Stimulated activated CD4-positive, alpha-beta T cell treated with anti-CD3 and anti-CD28 coated beads, Interleukin-12 subunit alpha, Interleukin-12 subunit beta, amount 100 ng/mL, for 4 hours (primary cell): ENCODE measurements around the gene DPP7.
"Not testable (repeated sequence)": the region's sequence is repeated elsewhere in the genome, so short reads cannot be mapped to it uniquely, and the experiment has no call there.

ENCODE experiments used
- DNase-seq: peaks from one replicate; pipeline ENCODE4 v3.0.0-alpha.2; 2020

Gene DPP7

DNA sequence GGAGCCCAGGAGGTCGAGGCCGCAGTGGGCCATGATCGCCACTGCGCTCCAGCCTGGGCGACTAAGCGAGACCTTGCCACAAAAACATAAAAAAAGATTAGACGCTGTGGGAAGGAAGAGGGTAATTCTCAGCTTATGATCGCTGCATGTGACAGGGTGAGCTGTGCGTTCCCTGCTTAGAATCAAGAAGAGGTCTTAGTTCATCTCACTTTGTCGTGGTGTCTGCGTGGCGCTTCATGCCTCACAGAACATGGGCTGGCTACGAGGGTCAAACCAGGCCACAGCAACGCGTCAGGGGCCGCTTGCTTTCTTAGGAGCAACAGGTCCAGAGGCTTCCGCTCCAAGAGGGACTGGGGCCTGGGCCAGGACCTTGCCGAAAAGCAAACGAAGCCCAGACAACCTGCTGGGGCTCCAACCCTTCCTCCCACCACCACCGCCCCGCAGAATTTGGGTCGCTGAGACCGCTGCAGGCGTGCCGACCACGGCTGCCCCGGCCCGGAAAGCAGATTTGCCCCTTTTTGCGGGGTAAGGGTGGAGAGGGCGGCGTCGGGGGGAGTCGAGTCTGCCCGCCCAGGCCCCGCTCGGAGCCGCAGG, 14.4 kb upstream of the DPP7 start:
- no peak for DNase-seq

DNA sequence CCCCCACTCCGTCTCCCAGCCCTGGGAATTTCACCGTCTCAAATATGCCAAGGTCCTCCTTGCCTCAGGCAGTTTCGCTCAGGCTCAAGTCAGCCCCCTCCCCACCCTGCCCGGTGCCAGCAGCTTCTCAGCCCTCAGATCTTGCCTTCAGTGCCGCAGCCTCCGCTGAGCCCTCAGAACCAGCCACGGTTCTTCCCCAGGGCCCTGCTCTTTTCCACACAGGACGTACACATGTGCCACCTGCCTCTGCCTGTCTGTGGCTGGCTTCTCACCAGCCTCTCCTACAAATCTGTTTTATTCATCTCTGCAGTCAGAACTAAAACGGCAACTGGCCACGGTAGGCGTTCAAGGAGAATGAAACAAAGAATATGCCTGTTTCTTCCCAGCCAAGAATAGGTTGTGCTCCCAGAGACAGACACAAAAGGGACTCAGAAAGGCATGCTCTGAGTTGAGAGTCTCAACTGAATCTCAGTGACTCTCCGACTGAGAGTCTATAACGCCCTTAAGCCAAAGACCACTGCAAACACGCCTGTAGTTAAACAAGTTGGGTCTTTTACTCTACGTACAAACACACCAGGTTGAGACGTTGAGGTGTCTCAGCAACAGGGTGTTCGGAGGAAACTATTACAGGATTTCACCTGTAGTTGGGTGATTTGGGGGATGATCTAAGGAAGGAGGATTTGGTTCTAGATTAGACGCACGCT, 13.8 kb upstream of the DPP7 start:
- no peak for DNase-seq

DNA sequence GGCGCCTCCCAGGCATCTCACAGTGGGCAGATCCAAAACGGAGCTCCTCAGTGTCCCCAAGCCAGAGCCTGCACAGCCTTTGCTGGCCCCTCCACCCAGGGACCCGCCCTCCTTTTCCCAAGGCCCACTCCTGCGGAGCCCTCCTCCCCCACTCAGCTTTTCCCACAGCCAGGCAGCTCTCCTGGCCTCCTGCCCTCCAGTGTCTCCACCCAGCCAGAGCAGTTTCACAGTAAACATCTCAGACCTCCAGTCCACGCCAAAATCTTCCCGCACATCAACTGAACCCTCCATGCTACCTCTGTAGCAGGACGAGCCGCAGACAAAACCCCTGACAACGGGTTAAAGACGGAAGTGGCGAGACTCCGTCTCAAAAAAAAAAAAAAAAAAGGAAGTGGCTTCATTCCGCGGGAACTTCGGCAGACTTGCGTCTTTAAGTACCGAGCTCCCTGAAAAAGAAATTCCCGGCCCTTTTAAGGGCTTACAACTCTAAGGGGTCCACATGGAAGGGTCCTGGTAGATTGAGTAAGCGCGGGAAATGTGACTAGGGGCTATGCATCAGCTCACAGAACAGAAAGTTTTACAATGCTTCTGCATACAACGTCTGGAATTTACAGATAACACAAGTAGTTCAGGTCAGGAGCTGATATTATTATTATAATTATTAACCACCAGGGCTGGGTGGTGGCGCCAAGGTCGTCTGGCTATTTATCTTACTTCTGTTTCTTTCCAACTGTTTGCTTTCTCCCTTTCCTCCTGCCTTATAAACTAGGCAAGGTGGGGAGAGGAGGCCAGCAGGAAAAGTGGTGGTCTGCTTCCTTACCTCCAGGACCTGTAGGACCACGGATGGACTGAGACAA, 13.0 kb upstream of the DPP7 start:
- no peak for DNase-seq

DNA sequence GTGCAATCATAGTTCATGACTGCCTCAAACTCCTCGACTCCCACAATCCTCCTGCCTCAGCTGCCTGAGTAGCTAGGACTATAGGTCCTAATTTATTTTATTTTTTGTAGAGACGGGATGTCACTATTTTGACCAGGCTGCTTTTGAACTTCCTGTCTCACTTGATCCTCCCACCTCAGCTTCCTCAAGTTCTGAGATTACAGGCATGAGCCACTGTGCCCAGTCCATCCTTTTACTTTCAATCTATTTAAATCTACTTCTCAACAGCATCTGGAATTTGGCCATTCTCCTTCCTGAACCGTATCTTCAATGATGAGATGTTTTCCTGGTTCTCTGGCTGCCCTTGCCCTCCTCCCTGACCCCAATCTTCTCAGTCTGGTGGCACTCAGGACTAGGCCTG, 12.3 kb upstream of the DPP7 start:
- no peak for DNase-seq

DNA sequence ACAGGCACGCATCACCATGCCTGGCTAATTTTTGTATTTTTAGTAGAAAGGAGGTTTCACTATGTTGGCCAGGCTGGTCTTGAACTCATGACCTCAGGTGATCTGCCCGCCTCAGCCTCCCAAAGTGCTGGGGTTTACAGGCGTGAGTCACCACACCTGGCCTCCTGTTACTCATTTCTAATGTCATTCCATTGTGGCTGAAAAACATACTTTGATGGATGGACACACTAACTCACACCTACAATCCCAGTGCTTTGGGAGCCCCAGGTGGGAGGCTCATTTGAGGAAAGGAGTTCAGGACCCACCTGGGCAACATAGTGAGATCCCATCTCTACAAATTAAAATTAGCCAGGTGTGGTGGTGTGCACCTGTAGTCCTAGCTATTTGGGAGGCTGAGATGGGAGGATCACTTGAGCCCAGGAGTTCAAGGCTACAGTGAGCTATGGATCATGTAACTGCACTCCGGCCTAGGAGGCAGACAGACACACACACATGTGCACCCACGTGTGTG, 9.5 kb upstream of the DPP7 start:
- not testable (repeated sequence) for DNase-seq

DNA sequence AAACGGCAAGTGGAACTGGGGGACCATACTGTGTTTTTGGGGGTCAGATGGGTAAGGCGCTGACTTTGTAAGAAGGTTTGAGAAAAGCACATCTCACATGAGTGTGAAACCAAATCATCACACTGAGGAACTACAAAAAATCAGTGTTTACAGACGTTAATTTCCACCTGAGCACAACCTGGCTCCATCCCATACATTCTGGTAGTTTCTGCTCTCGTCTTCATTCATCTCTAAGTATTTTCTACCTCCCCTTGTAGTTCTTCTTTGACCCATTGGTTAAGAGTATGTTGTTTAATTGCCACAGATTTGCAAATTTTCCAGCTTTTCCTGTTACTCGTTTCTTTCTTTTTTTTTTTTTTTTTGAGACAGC, 8.9 kb upstream of the DPP7 start:
- no peak for DNase-seq

DNA sequence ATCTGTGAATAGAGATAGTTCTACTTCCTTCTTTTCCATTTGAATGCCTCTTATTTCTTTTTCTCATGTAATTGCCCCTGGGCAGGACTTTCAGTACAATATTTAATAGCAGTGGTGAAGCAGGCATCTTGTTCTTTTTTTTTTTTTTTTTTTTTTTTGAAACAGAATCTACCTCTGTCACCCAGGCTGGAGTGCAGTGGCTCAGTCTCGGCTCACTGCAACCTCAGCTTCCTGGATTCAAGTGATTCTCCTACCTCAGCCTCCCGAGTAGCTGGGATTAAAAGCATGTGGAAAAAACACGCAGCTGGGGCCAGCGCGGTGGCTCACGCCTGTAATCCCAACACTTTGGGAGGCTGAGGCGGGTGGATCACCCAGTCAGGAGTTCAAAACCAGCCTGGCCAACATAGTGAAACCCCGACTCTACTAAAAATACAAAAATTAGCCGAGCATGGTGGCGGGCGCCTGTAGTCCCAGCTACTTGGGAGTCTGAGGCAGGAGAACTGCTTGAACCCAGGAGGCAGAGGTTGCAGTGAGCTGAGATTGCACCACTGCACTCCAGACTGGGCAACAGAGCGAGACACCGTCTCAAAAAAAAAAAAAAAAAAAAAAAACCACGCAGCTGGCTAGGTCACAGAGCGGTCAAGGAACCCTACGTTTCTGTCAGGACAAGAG, 8.4 kb upstream of the DPP7 start:
- not testable (repeated sequence) for DNase-seq

DNA sequence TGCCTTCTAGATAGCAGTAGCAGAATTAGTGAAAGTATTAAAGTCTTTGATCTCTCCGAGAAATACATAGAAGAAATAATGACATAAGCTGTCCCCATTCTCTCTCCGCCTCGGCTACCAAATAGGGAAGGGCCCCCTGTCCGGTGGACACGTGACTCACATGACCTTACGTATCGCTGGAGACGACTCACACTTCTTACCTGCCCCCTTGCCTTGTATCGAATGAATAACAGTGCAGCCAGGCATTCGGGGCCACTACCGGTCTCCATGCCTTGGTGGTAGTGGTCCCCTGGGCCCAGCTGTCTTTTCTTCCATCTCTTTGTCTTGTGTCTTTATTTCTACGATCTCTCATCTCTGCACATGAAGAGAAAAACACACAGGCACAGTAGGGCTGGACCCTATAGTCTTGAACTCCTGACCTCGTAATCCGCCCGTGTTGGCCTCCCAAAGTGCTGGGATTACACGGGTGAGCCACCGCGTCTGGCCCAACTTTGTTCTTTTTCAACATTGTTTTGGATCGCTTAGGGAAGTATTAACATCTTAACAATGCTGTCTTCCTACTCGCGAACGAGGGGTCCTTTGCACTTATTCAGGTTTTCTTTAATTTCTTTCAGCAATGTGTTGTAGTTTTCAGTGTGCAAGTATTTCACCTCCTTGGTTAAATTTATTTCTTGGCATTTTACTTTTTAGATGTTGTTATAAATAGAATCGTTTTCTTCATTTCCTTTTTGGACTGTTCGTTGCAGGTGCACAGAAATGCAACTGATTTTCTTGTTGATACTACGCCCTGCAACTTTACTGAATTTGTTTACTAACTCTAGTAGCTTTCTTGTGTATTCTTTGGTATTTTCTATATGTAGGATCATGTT, 7.6 kb upstream of the DPP7 start:
- DNase-seq = not testable (repeated sequence)

DNA sequence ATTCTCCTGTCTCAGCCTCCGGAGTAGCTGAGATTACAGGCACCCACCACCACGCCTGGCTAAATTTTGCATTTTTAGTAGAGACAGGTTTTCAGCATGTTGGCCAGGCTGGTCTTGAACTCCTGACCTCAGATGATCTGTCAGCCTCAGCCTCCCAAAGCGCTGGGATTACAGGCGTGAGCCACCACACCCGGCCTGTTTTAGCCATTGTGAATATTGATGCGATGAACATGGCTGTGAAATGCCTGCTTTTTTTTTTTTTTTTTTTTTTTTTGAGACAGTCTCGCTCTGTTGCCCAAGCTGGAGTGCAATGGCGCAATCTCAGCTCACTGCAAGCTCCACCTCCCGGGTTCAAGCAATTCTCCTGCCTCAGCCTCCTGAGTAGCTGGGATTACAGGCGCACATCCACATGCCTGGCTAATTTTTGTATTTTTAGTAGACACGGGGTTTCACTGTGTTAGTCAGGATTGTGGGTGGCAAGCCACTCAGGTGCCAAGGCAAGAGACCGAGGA, 3.6 kb upstream of the DPP7 start:
- DNase-seq = not testable (repeated sequence)

DNA sequence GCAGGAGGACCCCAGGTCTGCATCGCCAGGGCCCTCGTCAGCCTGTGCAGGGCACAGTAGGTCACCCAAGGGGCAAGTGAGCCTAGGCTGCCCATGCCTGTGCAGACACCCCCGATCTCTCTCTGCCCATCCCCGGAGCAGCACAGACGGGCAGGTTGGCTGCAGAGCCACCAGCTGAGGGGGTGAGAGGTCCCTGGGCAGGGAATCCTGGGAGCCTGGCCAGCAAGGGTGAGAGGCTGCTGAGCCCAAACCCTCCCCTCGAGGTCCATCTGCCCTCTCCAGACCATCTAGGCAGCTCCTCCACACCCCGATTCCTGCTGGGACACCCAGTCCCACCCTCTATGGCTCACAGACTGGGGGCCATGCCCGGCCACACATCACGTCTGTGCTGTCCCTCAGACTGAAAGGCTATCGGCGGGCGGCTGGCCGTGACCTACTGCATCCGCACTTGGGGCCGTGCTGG, 2.8 kb upstream of the DPP7 start:
- no peak for DNase-seq

DNA sequence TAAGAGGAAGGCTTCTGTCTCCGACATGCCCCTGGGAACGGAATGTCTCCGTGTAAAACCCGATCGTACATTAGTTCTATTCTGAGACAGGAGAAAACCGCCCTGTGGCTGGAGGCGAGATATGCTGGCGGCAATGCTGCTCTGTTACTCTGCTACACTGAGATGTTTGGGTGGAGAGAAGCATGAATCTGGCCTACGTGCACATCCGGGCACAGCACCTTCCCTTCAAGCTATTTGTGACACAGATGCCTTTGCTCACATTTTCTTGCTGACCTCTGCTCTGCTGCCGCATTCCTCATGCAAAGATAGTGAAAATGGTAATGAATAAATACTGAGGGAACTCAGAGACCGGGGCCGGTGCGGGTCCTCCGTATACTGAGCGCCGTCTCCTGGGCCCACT, 2.2 kb upstream of the DPP7 start:
- DNase-seq = no peak

DNA sequence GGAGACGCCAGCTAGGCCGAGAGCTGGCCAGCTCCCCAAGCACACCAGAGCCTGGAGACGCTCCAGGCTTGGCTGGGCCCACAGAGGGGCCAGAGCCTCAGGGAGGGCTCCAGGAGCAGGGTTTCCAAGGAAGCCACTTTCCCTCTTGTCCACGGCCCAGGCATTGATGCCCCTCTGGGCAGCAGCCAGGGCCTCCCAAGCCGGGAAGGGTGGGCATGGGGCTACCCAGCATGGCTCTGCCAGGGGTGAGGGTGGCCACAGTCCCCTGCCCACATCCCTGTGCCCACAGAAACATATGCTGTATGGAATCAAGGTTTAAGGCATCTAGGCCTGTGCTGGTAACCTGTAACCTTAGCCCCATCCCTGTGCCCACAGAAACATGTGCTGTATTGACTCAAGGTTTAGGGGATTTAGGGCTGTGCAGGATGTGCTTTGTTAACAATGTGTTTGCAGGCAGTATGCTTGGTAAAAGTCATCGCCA, 1.5 kb upstream of the DPP7 start:
- no peak for DNase-seq

DNA sequence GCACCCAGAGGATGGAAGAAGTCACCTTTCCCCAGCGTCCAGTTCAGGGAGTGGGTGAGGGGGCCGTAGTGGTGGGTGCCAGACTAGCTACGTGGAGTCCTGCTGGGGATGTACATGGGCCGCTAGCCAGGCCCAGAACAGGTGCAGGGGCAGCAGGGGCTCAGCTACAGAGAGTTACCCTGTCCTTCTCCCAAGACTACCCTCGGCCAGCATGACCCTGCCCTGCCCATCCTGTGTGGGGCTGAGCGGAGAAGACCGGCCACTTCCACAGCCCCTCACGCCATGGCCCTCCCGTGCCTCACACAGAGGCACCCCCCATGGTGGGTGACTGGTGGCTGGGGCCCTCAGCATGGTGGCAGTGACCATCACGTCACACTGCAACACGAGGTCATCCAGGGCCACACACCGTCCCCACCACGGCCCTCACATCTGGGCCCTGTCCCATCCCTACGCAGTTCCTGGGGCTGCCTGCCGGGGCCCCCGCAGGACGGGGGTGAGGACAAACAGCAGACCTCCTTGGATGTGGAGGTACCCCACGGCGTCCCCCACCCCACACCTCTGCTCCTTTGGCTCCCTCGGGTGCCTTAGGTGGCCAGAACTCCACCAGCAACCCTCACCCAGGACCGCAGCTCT, 977 bp upstream of the DPP7 start:
- DNase-seq = no peak

DNA sequence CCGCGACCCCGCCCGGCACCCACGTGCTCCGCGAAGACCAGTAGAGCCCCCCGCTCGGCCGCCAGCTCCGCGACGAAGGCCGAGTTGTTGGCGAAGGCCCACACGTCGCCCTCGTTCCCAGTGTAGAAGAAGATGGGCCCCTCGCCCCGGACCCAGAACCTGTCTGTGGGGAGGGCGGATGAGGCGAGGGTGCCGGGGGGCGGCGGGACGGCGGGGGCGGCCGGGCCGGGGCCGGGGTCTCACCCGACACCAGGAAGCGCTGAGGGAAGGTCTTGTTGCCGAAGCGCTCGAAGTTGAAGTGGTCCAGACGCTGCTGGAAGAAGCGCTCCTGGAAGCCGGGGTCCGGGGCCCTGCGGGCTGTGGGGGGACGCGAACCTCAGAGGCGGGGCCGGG, 317 bp downstream of the DPP7 start:
- no peak for DNase-seq

DNA sequence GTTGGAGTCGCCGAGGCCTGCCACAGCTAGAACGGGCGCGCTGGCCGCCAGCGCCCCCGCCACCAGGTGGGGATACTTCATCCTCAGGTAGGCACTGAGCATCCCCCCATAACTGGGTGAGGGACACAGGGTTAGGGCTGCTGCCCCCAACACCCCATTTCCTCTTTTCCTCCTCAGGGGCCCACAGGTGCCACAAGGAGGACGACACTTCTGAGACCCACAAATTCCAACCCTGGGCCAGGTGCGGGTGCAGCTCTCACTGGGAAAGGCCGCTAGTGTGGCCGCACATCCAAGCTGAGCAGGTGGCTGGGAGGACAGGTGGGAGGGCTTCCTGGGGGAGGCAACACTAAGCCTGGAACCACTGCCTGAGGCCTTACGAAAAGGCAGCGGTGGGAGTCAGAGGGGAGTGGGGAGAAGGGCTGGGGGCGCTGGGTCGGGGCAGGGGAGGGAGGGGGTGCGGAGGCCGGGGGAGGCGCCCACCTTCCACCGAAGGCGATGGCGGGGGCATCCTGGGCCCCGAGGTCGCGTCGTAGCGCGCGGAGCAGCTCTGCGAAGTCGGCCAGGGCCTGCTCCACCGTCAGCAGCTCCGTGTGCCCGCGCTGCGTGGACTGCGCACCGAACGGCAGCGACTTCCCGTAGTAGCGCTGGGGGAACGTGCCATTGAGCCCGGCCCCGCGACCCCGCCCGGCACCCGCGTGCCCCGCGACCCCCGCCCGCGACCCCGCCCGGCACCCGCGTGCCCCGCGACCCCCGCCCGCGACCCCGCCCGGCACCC, 961 bp downstream of the DPP7 start:
- no peak for DNase-seq

DNA sequence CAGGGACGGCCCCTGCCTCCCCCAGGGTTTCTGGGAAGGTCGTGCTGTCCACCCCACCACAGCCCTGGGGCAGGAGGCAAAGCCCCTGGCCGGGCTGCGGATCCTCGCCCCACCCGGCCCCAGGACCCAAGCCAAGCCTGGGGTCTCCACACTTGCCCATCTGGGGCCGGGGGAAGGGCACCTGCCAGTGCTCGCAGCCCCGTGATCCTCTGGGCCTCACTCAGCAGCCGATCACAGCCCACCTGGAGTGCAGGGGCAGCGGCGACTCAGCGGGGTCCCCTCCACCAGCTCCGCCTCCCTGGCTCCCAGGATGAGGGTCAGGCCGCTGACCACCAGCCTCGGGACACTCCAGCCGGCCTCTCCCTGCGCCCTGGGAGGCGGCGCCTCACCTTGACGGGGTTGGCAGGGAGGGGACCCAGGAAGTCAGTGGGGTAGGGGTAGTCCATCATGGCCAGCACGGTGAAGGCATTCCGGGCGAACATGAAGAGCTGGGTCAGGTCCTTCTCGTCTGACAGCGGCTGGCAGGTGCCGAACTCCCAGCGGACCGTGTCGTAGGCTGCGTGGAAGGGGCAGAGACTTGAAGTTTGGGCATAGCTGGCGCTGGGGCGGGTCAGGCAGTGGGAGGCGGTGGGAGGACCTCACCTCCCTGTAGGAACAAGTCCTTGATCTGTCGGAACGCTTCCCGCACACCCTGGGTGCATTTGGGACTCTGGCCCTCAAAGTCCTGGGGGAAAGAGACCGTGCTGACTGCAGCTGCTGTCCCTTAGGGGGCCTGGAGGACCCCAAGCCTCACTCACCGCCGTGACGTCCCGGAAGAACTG, 1.8 kb downstream of the DPP7 start:
- DNase-seq = no peak

DNA sequence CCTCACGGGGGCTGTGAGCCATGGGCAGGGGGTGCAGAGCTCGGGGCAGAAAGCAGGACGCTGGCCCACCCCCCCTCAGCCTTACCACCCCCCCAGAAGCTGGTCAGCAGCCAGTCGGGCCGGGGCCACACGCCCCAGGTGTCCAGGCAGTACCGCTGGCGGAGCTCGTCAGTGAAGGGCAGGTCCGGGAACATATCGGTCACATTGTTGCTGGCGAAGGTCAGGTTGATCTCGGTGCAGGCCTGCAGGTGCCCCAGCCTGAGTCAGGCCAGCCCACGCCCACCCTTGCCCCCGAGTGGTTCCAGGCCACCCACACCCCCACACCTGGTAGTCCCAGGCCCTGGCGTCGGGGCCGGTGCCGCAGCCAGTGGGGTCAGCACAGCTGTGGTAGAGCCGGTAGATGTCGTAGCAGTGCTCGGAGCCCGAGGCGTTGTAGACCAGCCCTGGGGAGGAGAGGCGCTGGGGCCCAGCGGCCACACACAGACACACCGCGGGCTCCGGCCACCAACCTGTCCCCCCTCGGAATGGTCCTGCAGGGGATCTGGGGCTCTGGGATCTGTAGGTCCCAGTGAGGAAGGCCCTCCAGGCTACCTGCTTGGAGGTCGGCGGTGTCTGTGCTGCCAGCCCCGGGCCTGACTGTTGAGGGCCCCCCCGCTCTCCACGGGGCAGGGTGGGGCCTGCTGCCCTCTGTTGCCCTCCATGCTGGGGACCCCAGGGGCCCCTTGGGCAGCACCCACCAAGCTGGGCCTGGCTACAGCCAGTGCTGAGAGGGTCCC, 2.6 kb downstream of the DPP7 start:
- no peak for DNase-seq

DNA sequence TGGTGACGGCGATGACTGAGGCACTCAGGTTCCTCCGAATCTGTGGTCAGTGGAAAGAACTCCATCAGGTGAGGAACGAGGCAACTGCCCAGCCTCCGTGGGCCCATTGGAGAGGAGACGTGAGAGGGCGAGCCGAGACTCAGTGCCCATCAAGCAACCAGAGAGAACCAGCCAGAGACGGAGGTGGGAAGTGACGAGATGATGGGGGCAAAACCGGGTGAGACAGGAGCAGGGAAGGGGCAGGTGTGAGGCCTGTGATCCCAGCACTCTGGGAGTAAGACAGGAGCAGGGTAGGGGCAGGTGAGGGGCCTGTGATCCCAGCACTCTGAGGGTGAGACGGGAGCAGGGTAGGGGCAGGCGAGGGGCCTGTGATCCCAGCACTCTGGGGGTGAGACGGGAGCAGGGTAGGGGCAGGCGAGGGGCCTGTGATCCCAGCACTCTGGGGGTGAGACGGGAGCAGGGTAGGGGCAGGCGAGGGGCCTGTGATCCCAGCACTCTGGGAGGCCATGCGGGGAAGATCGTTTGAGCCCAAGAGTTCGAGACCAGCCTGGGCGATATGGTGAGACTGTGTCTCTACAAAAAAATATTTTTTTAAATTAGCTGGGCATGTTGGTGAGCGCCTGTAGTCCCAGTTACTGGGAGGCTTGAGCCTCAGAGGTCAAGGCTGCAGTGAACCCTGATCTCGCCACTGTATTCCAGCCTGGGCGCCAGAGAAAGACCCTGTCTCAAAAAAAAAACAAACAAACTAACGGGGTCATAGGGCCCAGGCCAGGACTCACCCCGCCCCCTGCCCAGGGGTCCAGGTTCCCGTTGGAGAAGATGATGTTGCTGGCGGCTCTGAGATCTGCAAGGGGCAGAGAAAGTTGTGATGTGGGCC, 3.4 kb downstream of the DPP7 start:
- DNase-seq = no peak
